Bronchial epithelial cell (primary cell): ENCODE measurements around the gene CXorf49. TPM values are rescaled to one million over a fixed set of nuclear protein-coding genes. Genes with fewer than 3 reads are reported as not detected.

Experiments
- DNase-seq: peaks from one replicate; pipeline ENCODE4 v3.0.0-alpha.2; 2010; ENCODE audit warnings: low read depth
- FAIRE-seq: peaks from 2 replicates; lab custom pipeline; 2011; peaks lifted over from hg19 to GRCh38; lab: Jason Lieb, UNC
- H3K27me3 ChIP-seq: 2 replicates; pipeline ENCODE4 v1.5.1; 2011; ENCODE audit warnings: low read length; ENCODE audit not compliant: control insufficient read depth, insufficient read depth
- H3K36me3 ChIP-seq: 2 replicates; pipeline ENCODE4 v1.5.1; 2011; ENCODE audit warnings: low read length; ENCODE audit not compliant: control insufficient read depth, insufficient read depth
- H3K4me3 ChIP-seq: 2 replicates; pipeline ENCODE4 v1.5.1; 2011; ENCODE audit warnings: mild to moderate bottlenecking, low read depth, low read length, control low read depth
- total RNA-seq: library from RNA; depleted of rRNA; stranded (reverse); fragments of >200 nt; gene quantifications from 2 replicates; pipeline ENCODE4 v1.2.1, GENCODE V29; 2014
- TF ChIP-seq, protein P1 (sequence below): IDR thresholded peaks from 2 replicates; pipeline ENCODE4 v1.5.1; 2011; ENCODE audit warnings: mild to moderate bottlenecking, moderate library complexity, low read length, control low read depth, inconsistent platforms; ENCODE audit not compliant: insufficient read depth, severe bottlenecking

The CXorf49 gene
- total RNA-seq, 1 donor from 2014 or later, result not detected

DNA sequence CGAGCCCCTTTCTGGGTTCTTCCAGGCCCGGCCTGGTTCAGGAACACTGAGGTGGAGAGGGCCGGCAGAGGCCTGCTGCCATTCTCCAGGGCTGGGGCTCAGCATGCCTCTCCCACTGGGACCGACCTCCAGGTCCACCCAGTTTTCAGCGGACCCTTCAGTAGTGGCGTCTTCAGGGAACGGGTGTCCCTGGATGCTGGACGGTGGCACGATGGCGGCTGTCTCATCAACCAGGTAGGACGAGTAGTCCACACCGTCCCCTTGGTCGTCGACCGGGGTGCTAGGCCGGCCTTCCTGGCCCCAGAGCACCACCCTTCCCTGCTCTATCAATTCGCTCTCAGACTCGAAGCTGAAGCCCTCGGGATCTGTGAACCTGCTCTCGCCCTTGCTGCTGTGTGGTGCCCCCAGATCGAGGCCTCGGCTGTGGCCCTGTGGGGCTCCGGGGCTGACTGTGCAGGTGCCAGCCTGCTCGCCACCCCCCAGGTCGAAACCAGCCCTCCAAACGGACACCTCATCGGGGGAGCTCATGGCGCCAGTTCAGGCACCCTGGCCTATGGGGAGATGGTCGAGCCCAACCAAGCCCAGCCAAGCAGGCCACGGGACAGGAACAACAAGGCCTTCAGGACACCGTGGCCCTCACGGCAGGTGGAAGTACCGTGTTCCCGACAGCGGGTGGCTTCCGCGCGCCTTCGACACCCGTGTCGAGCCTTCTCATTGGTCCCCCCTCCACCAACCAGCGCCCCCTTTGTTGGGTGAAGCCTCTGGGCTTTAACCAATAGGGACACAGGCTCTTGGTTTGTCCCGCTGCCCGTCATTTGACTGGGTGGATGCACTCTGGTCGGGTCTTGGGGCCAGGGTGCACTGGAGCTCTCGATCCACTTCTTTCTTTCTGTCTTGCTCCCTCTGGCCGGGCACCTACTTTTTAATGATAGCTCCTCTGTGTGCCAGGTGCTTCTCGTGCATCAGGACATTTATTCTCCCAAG is 51.6 kb downstream of the CXorf49 start:
- Histone ChIP-seq H3K27me3 (no peaks in the 10 kb centered on the region), H3K36me3 (no peaks in the 10 kb centered on the region), H3K4me3 (no peak overlapping the region)
- TF ChIP-seq, protein P1, sequence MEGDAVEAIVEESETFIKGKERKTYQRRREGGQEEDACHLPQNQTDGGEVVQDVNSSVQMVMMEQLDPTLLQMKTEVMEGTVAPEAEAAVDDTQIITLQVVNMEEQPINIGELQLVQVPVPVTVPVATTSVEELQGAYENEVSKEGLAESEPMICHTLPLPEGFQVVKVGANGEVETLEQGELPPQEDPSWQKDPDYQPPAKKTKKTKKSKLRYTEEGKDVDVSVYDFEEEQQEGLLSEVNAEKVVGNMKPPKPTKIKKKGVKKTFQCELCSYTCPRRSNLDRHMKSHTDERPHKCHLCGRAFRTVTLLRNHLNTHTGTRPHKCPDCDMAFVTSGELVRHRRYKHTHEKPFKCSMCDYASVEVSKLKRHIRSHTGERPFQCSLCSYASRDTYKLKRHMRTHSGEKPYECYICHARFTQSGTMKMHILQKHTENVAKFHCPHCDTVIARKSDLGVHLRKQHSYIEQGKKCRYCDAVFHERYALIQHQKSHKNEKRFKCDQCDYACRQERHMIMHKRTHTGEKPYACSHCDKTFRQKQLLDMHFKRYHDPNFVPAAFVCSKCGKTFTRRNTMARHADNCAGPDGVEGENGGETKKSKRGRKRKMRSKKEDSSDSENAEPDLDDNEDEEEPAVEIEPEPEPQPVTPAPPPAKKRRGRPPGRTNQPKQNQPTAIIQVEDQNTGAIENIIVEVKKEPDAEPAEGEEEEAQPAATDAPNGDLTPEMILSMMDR, result no peak
- DNase-seq (no peak), FAIRE-seq (no peak)

GRCh38 chrX:71665747-71666146 is 52.3 kb downstream of the CXorf49 start:
- H3K27me3 ChIP-seq, result no peaks in the 10 kb centered on the region
- no peak overlapping the region for H3K4me3 ChIP-seq
- no peaks in the 10 kb centered on the region for H3K36me3 ChIP-seq
- TF ChIP-seq, protein P1, result no peak
- DNase-seq (no peak), FAIRE-seq (no peak)

- TF ChIP-seq, protein P1, result no peak
- H3K4me3 ChIP-seq, result no peak overlapping the region
- no peak for DNase-seq
- no peaks in the 10 kb centered on the region for H3K36me3 ChIP-seq
- no peak for FAIRE-seq
- H3K27me3 ChIP-seq, result no peaks in the 10 kb centered on the region
These were observed 53.1 kb downstream of the CXorf49 start for GRCh38 chrX:71664889-71665491.

Other genes with a start within 250 kb of the CXorf49 start
- 77.7 and 104 TPM in 2 replicates for gene OGT, start 185.2 kb downstream of the CXorf49 start, total RNA-seq
- 1.6 and 1.7 TPM in 2 replicates for gene GCNA, start 139.8 kb downstream of the CXorf49 start, total RNA-seq
- not detected in 2 replicates for gene CXCR3, start 99.8 kb downstream of the CXorf49 start, total RNA-seq
- gene CXorf49B, start 45.1 kb upstream of the CXorf49 start, total RNA-seq, result not detected in 2 replicates
- not detected in 2 replicates for gene NHSL2, start 192.6 kb upstream of the CXorf49 start, total RNA-seq